MCF 10A (cell line): Measurements from ENCODE around the gene GNPNAT1. TPM values are rescaled to one million over a fixed set of nuclear protein-coding genes. Genes with fewer than 3 reads are reported as not detected.
A peak's percentile ranks its signal among the peaks of the same experiment; 100 is the strongest.

Source experiments
- BruUV-seq: library from RNA; stranded (reverse); fragments of 400-500 nt; replicated peaks from 2 replicates; lab custom pipeline; 2021; lab: Mats Ljungman, UMichigan
- CTCF ChIA-PET: fragments of 300-600 bp; sonication (Branson Sonifier 250); formaldehyde crosslinking; extraction: SDS; loops from one replicate; lab custom pipeline; 2021; ENCODE audit warnings: antibody characterized with exemption, inconsistent platforms; lab: Yijun Ruan, JAX
- POLR2A ChIA-PET: fragments of 300-600, 350-650 bp; sonication (Branson Sonifier 250); formaldehyde crosslinking; extraction: SDS; loops from one replicate; lab custom pipeline; 2020; ENCODE audit warnings: antibody characterized with exemption, inconsistent platforms; lab: Yijun Ruan, JAX
- DNase-seq: peaks from one replicate; pipeline ENCODE4 v3.0.0-alpha.2; 2018; ENCODE audit not compliant: unreplicated experiment
- H3K27ac Mint-ChIP-seq: one replicate; pipeline ENCODE4 v1.8.0; 2022; ENCODE audit warnings: mild to moderate bottlenecking, low read depth, mixed read lengths; ENCODE audit not compliant: unreplicated experiment
- H3K27me3 Mint-ChIP-seq: one replicate; pipeline ENCODE4 v1.8.0; 2022; ENCODE audit warnings: mixed read lengths; ENCODE audit not compliant: insufficient read depth, unreplicated experiment
- H3K36me3 Mint-ChIP-seq: one replicate; pipeline ENCODE4 v1.8.0; 2022; ENCODE audit warnings: mild to moderate bottlenecking, moderate library complexity, mixed read lengths; ENCODE audit not compliant: insufficient read depth, unreplicated experiment
- H3K4me1 Mint-ChIP-seq: one replicate; pipeline ENCODE4 v1.8.0; 2022; ENCODE audit warnings: mixed read lengths; ENCODE audit not compliant: insufficient read depth, unreplicated experiment
- H3K4me3 Mint-ChIP-seq: one replicate; pipeline ENCODE4 v1.8.0; 2022; ENCODE audit warnings: mild to moderate bottlenecking, moderate library complexity, mixed read lengths; ENCODE audit not compliant: unreplicated experiment
- H3K9me3 Mint-ChIP-seq: one replicate; pipeline ENCODE4 v1.8.0; 2022; ENCODE audit warnings: mixed read lengths; ENCODE audit not compliant: unreplicated experiment
- intact Hi-C: fragments of 100-400 bp; cut with micrococcal nuclease; formaldehyde crosslinking; loops from 2 replicates; pipeline ENCODE4 v1.14.1; 2022
- total RNA-seq: library from RNA; stranded (reverse); gene quantifications from 2 replicates; pipeline ENCODE4 v1.2.3, GENCODE V29; 2022
- TF ChIP-seq, protein P1 (sequence below): fragments of 200-600 bp; IDR thresholded peaks from one replicate; pipeline ENCODE4 v1.8.0; 2022; ENCODE audit warnings: antibody characterized with exemption, mild to moderate bottlenecking; ENCODE audit not compliant: unreplicated experiment

The GNPNAT1 gene
- total RNA-seq, 1 experiment from 2014 or later: 58.8 TPM

- DNase-seq: no peak
- peaks cover 13% of the 10 kb centered on the region for H3K36me3 Mint-ChIP-seq
- no peaks in the 10 kb centered on the region for H3K27me3 Mint-ChIP-seq
- H3K4me3 Mint-ChIP-seq: peak overlapping the region; percentile 93
- H3K9me3 Mint-ChIP-seq: no peaks in the 10 kb centered on the region
- peak overlapping the region; percentile 98 for H3K27ac Mint-ChIP-seq
- TSS peak; percentile 87 for BruUV-seq
- TF ChIP-seq, protein P1, sequence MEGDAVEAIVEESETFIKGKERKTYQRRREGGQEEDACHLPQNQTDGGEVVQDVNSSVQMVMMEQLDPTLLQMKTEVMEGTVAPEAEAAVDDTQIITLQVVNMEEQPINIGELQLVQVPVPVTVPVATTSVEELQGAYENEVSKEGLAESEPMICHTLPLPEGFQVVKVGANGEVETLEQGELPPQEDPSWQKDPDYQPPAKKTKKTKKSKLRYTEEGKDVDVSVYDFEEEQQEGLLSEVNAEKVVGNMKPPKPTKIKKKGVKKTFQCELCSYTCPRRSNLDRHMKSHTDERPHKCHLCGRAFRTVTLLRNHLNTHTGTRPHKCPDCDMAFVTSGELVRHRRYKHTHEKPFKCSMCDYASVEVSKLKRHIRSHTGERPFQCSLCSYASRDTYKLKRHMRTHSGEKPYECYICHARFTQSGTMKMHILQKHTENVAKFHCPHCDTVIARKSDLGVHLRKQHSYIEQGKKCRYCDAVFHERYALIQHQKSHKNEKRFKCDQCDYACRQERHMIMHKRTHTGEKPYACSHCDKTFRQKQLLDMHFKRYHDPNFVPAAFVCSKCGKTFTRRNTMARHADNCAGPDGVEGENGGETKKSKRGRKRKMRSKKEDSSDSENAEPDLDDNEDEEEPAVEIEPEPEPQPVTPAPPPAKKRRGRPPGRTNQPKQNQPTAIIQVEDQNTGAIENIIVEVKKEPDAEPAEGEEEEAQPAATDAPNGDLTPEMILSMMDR: no peak
- intact Hi-C loops: no loop called here
- ChIA-PET POLR2A (interaction anchor here (0.6 to 3.0 kb wide), 8 partner anchors 9 to 361 kb away, joined by 3 to 12 read pairs (median 3); partner anchors contain the start of genes DDHD1, GPR137C and TXNDC16), CTCF (no interaction called here)
- peaks cover 23% of the 10 kb centered on the region for H3K4me1 Mint-ChIP-seq
Measured at GRCh38 chr14:52792097-52792415, 649 bp upstream of the GNPNAT1 start.

GRCh38 chr14:52790756-52791222 is 618 bp downstream of the GNPNAT1 start:
- intact Hi-C loops: no loop called here
- H3K9me3 Mint-ChIP-seq: no peaks in the 10 kb centered on the region
- TF ChIP-seq, protein P1: no peak
- H3K27ac Mint-ChIP-seq: peak overlapping the region; percentile 98
- POLR2A ChIA-PET: interaction anchor here (0.6 to 3.0 kb wide), 17 partner anchors 10 to 505 kb away, joined by 3 to 12 read pairs (median 4); partner anchors contain the start of genes DDHD1, ERO1A, GPR137C and PSMC6
- H3K4me1 Mint-ChIP-seq: peaks cover 23% of the 10 kb centered on the region
- no peaks in the 10 kb centered on the region for H3K27me3 Mint-ChIP-seq
- no peak for DNase-seq
- CTCF ChIA-PET: interaction anchor here (0.6 to 0.7 kb wide), 2 partner anchors 494 to 904 kb away, joined by 3 read pairs; no protein-coding TSS in a partner anchor
- peak overlapping the region; percentile 93 for H3K4me3 Mint-ChIP-seq
- TSS peak; percentile 37 for BruUV-seq
- H3K36me3 Mint-ChIP-seq: peaks cover 13% of the 10 kb centered on the region

GRCh38 chr14:52790011-52790755 is 1.2 kb downstream of the GNPNAT1 start:
- Mint-ChIP-seq H3K9me3 (no peaks in the 10 kb centered on the region), H3K4me1 (peaks cover 23% of the 10 kb centered on the region), H3K4me3 (peak overlapping the region; percentile 93), H3K36me3 (peaks cover 13% of the 10 kb centered on the region), H3K27me3 (no peaks in the 10 kb centered on the region), H3K27ac (peak overlapping the region; percentile 98)
- BruUV-seq: no TSS peak
- TF ChIP-seq, protein P1: no peak
- ChIA-PET CTCF (interaction anchor here (0.6 to 0.7 kb wide), 2 partner anchors 17 to 905 kb away, joined by 3 read pairs; no protein-coding TSS in a partner anchor), POLR2A (interaction anchor here (0.8 to 3.0 kb wide), 14 partner anchors 10 to 506 kb away, joined by 3 to 12 read pairs (median 4); partner anchors contain the start of genes DDHD1, ERO1A, GPR137C and PSMC6)
- peak; percentile 36 for DNase-seq
- intact Hi-C loops: no loop called here

DNA sequence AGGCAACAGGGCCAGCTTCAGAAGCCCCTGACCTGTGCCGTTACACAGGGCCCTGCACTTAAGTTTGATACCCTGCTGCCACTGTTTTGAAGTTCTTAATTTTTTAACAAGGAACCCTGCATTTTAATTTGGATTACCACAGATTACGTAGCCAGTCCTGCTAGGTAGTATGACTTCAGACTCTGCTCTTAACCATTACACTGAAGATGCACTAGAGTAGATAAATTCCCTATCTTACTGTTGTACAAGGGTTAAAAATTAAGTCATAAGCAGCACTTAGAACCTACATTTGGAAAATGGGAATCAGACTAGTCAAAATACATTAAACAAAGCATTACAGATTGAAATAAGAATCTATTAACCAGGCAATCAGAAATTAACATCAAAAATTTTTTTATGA is 2.3 kb downstream of the GNPNAT1 start:
- no peak for DNase-seq
- Mint-ChIP-seq H3K4me1 (peaks cover 23% of the 10 kb centered on the region), H3K36me3 (peaks cover 13% of the 10 kb centered on the region), H3K4me3 (peak overlapping the region; percentile 33), H3K27me3 (no peaks in the 10 kb centered on the region), H3K27ac (no peak overlapping the region), H3K9me3 (no peaks in the 10 kb centered on the region)
- POLR2A ChIA-PET: no interaction called here
- CTCF ChIA-PET: interaction anchor here (0.7 kb wide), 1 partner anchor 267 kb away, joined by 3 read pairs; no protein-coding TSS in a partner anchor
- TF ChIP-seq, protein P1: no peak
- intact Hi-C loops: no loop called here
- no TSS peak for BruUV-seq
